GM12878 (cell line): Measurements from ENCODE around the gene LIX1. TPM values are rescaled to one million over a fixed set of nuclear protein-coding genes. Genes with fewer than 3 reads are reported as not detected.

Experiments used
- ATAC-seq: fragments of 200-7000 bp; cut with Tn5 transposase; 3 replicates; pipeline ENCODE4 v1.9.1; 2020; ENCODE audit warnings: mild to moderate bottlenecking, moderate library complexity
- BruUV-seq: library from RNA; stranded (reverse); fragments of 400-500 nt; replicated peaks from 2 replicates; lab custom pipeline; 2021; lab: Mats Ljungman, UMichigan
- CTCF ChIA-PET: fragments of 300-600 bp; sonication (Branson Sonifier 250); formaldehyde crosslinking; extraction: SDS; loops from one replicate; lab custom pipeline; 2021; ENCODE audit warnings: inconsistent platforms; lab: Yijun Ruan, JAX
- POLR2A ChIA-PET: fragments of 350-600 bp; formaldehyde crosslinking; extraction: SDS; loops from one replicate; lab custom pipeline; 2021; ENCODE audit warnings: inconsistent platforms; lab: Charles Lee
- RAD21 ChIA-PET: fragments of 300-600 bp; sonication (Branson Sonifier 250); formaldehyde crosslinking; loops from one replicate; lab custom pipeline; 2023; ENCODE audit warnings: antibody characterized with exemption; ENCODE audit not compliant: unreplicated experiment; lab: Charles Lee
- SMC1A ChIA-PET: fragments of 300-600 bp; sonication (Branson Sonifier 250); formaldehyde crosslinking; loops from one replicate; lab custom pipeline; 2023; ENCODE audit not compliant: unreplicated experiment, uncharacterized antibody; lab: Charles Lee
- DNase-seq: peaks from one replicate; pipeline ENCODE4 v3.0.0-alpha.2; 2011; ENCODE audit warnings: low read depth, low spot score
- FAIRE-seq: peaks from 3 replicates; lab custom pipeline; 2011; peaks lifted over from hg19 to GRCh38; lab: Jason Lieb, UNC
- H2AFZ ChIP-seq: 2 replicates; pipeline ENCODE4 v1.6.0; 2011; ENCODE audit warnings: low read depth, low read length, control low read depth; ENCODE audit not compliant: control insufficient read depth
- H3K27ac ChIP-seq: 2 replicates; pipeline ENCODE4 v1.5.1; 2011; ENCODE audit warnings: control low read depth; ENCODE audit not compliant: control insufficient read depth, insufficient read depth
- H3K27me3 ChIP-seq, 2 experiments: replicated peaks in 1 of 2; 2 replicates each; pipeline versions ENCODE4 v1.6.0 to v1.6.1; 2011; ENCODE audit warnings: low read length in 1 of 2; ENCODE audit not compliant: control insufficient read depth in 2 of 2, insufficient read depth in 2 of 2
- H3K36me3 ChIP-seq, 2 experiments: 2 replicates each; pipeline ENCODE4 v1.5.1; 2011; ENCODE audit warnings: low read length in 1 of 2; ENCODE audit not compliant: control insufficient read depth in 2 of 2, insufficient read depth in 2 of 2
- H3K4me1 ChIP-seq: 2 replicates; pipeline ENCODE4 v1.6.1; 2011; ENCODE audit warnings: mild to moderate bottlenecking, low read length, moderate library complexity, mixed read lengths; ENCODE audit not compliant: control insufficient read depth, insufficient read depth
- H3K4me2 ChIP-seq: 2 replicates; pipeline ENCODE4 v1.6.0; 2011; ENCODE audit warnings: control low read depth; ENCODE audit not compliant: control insufficient read depth, insufficient read depth
- H3K4me3 ChIP-seq: fragments of 200-600 bp; sonication (generic); 2 replicates; pipeline ENCODE4 v1.5.1; 2016
- H3K79me2 ChIP-seq: 2 replicates; pipeline ENCODE4 v1.6.0; 2011; ENCODE audit warnings: low read length; ENCODE audit not compliant: control insufficient read depth, insufficient read depth
- H3K9ac ChIP-seq: 2 replicates; pipeline ENCODE4 v1.8.0; 2011; ENCODE audit warnings: low read length, control low read depth, mixed read lengths; ENCODE audit not compliant: control insufficient read depth, insufficient read depth
- H3K9me3 ChIP-seq: replicated peaks from 3 replicates; pipeline ENCODE4 v1.5.1; 2011; ENCODE audit warnings: mild to moderate bottlenecking, low read length; ENCODE audit not compliant: control insufficient read depth, insufficient read depth
- H4K20me1 ChIP-seq: 2 replicates; pipeline ENCODE4 v1.6.0; 2011; ENCODE audit not compliant: control insufficient read depth, insufficient read depth
- BCL11A ChIP-seq: IDR thresholded peaks from 2 replicates; pipeline ENCODE4 v1.6.1; 2011; ENCODE audit warnings: low read depth, low read length
- BRCA1 ChIP-seq: IDR thresholded peaks from 2 replicates; pipeline ENCODE4 v1.6.1; 2011; ENCODE audit warnings: low read depth, low read length, improper control_type of control experiment
- CBX5 ChIP-seq: sonication (generic); IDR thresholded peaks from 2 replicates; pipeline ENCODE4 v1.6.1; 2016; ENCODE audit warnings: low read depth, moderate library complexity, mild to moderate bottlenecking, inconsistent platforms
- IRF5 ChIP-seq: fragments of 450-650 bp; IDR thresholded peaks from 2 replicates; pipeline ENCODE4 v1.6.1; 2017; ENCODE audit warnings: borderline replicate concordance
- NR2C1 ChIP-seq: fragments of 450-650 bp; IDR thresholded peaks from 2 replicates; pipeline ENCODE4 v1.6.1; 2017; ENCODE audit warnings: antibody characterized with exemption, mild to moderate bottlenecking, moderate library complexity
- NR2F1 ChIP-seq: fragments of 450-650 bp; conservative IDR thresholded peaks from 2 replicates; pipeline ENCODE4 v1.6.1; 2017; ENCODE audit warnings: mild to moderate bottlenecking
- POLR2AphosphoS2 ChIP-seq: IDR thresholded peaks from 2 replicates; pipeline ENCODE4 v1.6.1; 2011; ENCODE audit warnings: low read depth, mild to moderate bottlenecking, low read length, improper control_type of control experiment, moderate library complexity
- RELA ChIP-seq: fragments of 450-650 bp; IDR thresholded peaks from 2 replicates; pipeline ENCODE4 v1.8.0; 2014; ENCODE audit warnings: borderline replicate concordance; ENCODE audit not compliant: partially characterized antibody
- STAT1 ChIP-seq: fragments of 450-650 bp; conservative IDR thresholded peaks from 2 replicates; pipeline ENCODE4 v1.6.1; 2014; ENCODE audit warnings: antibody characterized with exemption, mild to moderate bottlenecking
- TCF12 ChIP-seq: IDR thresholded peaks from 2 replicates; pipeline ENCODE4 v1.6.1; 2011; ENCODE audit warnings: low read depth, mild to moderate bottlenecking, low read length
- YY1 ChIP-seq: IDR thresholded peaks from 2 replicates; pipeline ENCODE4 v1.6.1; 2011; ENCODE audit warnings: low read depth, mild to moderate bottlenecking, low read length
- ZNF217 ChIP-seq: fragments of 450-650 bp; IDR thresholded peaks from 2 replicates; pipeline ENCODE4 v1.6.1; 2017; ENCODE audit warnings: antibody characterized with exemption, mild to moderate bottlenecking
- ZNF24 ChIP-seq: fragments of 450-650 bp; IDR thresholded peaks from 2 replicates; pipeline ENCODE4 v1.6.1; 2017; ENCODE audit warnings: antibody characterized with exemption, mild to moderate bottlenecking
- WGBS: methylation state at CpG from one replicate; pipeline ENCODE4 v1.1.6; 2016; ENCODE audit warnings: low lambda C conversion rate; ENCODE audit not compliant: insufficient replicate concordance, insufficient coverage; ENCODE audit errors: missing lambda C conversion rate; 5-methylcytosine and 5-hydroxymethylcytosine counted together
- in situ Hi-C: fragments of 300-500 bp; cut with MboI; formaldehyde crosslinking; loops from 9 replicates; pipeline ENCODE4 v1.14.3; 2018; ENCODE audit warnings: mixed read lengths
- intact Hi-C: fragments of 100-400 bp; cut with micrococcal nuclease; formaldehyde crosslinking; loops from one replicate; pipeline ENCODE4 v1.14.2; 2022; ENCODE audit not compliant: unreplicated experiment
- polyA plus RNA-seq, 11 experiments: library from polyadenylated mRNA; depleted of rRNA in 4 of 11; unstranded in 6 of 11; stranded (reverse) in 5 of 11; fragments of >200 nt; fragmentation: Nextera tagmentation in 4 of 11; fragmentation: Illumina TruSeq in 1 of 11; extraction: Ambion mirVana in 4 of 11; extraction: Trizol in 1 of 11; gene quantifications; 1 replicate in 1 of 11; 2 replicates in 10 of 11; pipeline versions ENCODE4 v1.2.1 to v1.2.3, GENCODE V29; 2011 to 2016; ENCODE audit warnings: inconsistent platforms in 2 of 11, missing spikeins in 2 of 11, low read depth in 1 of 11
- total RNA-seq, 4 experiments: library from RNA; depleted of rRNA in 3 of 4; stranded (reverse); fragments of >200 nt in 3 of 4; fragmentation: Illumina TruSeq in 1 of 4; extraction: Trizol in 1 of 4; gene quantifications; 2 replicates each; pipeline versions ENCODE4 v1.2.1 to v1.2.3, GENCODE V29; 2013 to 2021
- TF ChIP-seq, protein P1 (sequence below): fragments of 450-650 bp; formaldehyde crosslinking; IDR thresholded peaks from 2 replicates; pipeline ENCODE4 v1.4.0; 2020; ENCODE audit warnings: mild to moderate bottlenecking, moderate library complexity

LIX1 gene
- total and polyA plus RNA-seq, 10 of the 15 experiments (the other 5 are each of a cell fraction or from before 2014, with no cell fraction given) = 0.02 to 0.07 (median 0.04) TPM; not detected in 5

- Histone ChIP-seq H3K9ac (no peak overlapping the region), H3K4me2 (no peak overlapping the region), H3K9me3 (peaks cover 8% of the 10 kb centered on the region; the same call in 2 of the 3 replicates), H3K4me1 (no peaks in the 10 kb centered on the region; the same call in 1 of the 2 replicates), H2AFZ (no peak overlapping the region), H4K20me1 (no peaks in the 10 kb centered on the region), H3K36me3 (no peaks in the 10 kb centered on the region), H3K27me3 (no peaks in the 10 kb centered on the region), H3K27ac (no peak overlapping the region), H3K79me2 (no peaks in the 10 kb centered on the region), H3K4me3 (no peak overlapping the region)
- WGBS = 78% methylated on average over 6 of the region's 6 CpGs
- intact Hi-C loops = no loop called here
- in situ Hi-C loops = no loop called here
- FAIRE-seq (no peak), ATAC-seq (no peak), DNase-seq (no peak)
- TF ChIP-seq BRCA1 = no peak
- no peak for TF ChIP-seq TCF12
- no peak for TF ChIP-seq STAT1
- no peak for TF ChIP-seq NR2C1
- TF ChIP-seq NR2F1 = no peak
- TF ChIP-seq, protein P1, sequence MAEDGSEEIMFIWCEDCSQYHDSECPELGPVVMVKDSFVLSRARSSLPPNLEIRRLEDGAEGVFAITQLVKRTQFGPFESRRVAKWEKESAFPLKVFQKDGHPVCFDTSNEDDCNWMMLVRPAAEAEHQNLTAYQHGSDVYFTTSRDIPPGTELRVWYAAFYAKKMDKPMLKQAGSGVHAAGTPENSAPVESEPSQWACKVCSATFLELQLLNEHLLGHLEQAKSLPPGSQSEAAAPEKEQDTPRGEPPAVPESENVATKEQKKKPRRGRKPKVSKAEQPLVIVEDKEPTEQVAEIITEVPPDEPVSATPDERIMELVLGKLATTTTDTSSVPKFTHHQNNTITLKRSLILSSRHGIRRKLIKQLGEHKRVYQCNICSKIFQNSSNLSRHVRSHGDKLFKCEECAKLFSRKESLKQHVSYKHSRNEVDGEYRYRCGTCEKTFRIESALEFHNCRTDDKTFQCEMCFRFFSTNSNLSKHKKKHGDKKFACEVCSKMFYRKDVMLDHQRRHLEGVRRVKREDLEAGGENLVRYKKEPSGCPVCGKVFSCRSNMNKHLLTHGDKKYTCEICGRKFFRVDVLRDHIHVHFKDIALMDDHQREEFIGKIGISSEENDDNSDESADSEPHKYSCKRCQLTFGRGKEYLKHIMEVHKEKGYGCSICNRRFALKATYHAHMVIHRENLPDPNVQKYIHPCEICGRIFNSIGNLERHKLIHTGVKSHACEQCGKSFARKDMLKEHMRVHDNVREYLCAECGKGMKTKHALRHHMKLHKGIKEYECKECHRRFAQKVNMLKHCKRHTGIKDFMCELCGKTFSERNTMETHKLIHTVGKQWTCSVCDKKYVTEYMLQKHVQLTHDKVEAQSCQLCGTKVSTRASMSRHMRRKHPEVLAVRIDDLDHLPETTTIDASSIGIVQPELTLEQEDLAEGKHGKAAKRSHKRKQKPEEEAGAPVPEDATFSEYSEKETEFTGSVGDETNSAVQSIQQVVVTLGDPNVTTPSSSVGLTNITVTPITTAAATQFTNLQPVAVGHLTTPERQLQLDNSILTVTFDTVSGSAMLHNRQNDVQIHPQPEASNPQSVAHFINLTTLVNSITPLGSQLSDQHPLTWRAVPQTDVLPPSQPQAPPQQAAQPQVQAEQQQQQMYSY (CRISPR knock-in tag) = no peak
- no peak for TF ChIP-seq ZNF24
- no peak for TF ChIP-seq RELA
- TF ChIP-seq IRF5 = no peak
- TF ChIP-seq YY1 = no peak
- no peak for TF ChIP-seq BCL11A
- no peak for TF ChIP-seq CBX5
- TF ChIP-seq ZNF217 = no peak
- TF ChIP-seq POLR2AphosphoS2 = no peak
- RAD21 ChIA-PET = no interaction called here
- no TSS peak for BruUV-seq
- POLR2A ChIA-PET = no interaction called here
- SMC1A ChIA-PET = interaction anchor here (1.2 kb wide), 1 partner anchor 221 kb away, joined by 4 read pairs; no protein-coding TSS in a partner anchor
- CTCF ChIA-PET = interaction anchor here (1.6 kb wide), 1 partner anchor 11 kb away, joined by 5 read pairs; no protein-coding TSS in a partner anchor
Observed at GRCh38 chr5:97089149-97089801, 53.1 kb downstream of the LIX1 start.
